Epithelial cell of prostate (primary cell): ENCODE measurements around the gene RCAN3.
"Not testable (repeated sequence)": the region's sequence is repeated elsewhere in the genome, so short reads cannot be mapped to it uniquely, and the experiment has no call there.

Experiments used
- DNase-seq: peaks from one replicate; pipeline ENCODE4 v3.0.0-alpha.2; 2011; ENCODE audit warnings: low read depth, low spot score
- H3K27ac ChIP-seq: fragments of 450-650 bp; 2 replicates; pipeline ENCODE4 v1.5.1; 2017; ENCODE audit warnings: mild to moderate bottlenecking

Gene RCAN3

DNA sequence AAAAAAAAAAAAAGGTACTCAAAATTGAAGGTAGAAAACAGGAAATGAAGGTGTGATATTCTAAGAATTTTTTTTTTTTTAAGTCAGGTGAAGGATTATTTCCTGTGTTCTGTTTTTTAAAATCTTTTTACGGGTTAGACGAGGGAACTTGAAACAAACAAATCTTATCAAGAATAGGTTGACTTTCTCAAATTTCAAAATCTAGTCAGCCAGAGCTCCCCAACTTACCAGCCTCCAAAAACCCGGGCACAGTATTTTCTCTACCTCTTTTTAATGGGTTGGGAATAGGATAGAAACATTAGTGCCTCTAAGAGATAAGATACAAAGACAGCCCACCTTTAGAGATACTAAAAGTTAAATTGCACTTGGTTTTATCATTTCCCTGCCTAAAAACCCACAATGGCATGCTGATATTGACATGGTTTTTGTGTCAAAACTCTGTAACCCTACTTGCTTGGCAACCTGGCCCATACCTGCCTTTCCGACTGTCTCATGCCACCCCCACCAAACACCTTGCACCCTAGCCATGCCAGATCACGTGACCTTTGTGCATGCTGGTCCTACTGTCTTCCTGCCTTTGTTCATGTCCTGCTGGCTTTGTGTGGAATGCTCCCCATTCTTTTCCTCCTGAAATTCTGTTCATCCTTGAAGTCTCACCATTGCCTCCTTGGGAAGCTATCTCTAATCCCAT is 4.2 kb downstream of the RCAN3 start:
- no peak overlapping the region for H3K27ac ChIP-seq
- DNase-seq: no peak

DNA sequence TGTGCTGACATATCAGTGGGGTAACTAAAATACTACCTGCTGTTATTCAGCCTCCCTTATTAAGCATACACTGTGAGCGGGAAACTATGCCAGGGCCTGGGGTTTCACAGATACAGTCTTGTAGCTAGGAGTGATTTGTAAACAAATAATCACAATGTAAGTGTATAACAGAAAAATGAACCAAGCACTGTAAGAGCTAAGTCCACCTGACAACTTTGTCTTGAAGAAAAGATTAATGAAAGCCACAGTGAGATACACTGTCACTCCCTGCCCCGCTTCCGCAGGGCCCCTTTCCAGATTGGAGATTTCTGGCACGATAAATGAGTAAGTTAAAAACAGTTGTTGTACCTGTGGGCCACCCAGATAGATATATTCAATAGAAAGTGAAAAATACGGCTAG is 4.8 kb downstream of the RCAN3 start:
- H3K27ac ChIP-seq: no peak overlapping the region

DNA sequence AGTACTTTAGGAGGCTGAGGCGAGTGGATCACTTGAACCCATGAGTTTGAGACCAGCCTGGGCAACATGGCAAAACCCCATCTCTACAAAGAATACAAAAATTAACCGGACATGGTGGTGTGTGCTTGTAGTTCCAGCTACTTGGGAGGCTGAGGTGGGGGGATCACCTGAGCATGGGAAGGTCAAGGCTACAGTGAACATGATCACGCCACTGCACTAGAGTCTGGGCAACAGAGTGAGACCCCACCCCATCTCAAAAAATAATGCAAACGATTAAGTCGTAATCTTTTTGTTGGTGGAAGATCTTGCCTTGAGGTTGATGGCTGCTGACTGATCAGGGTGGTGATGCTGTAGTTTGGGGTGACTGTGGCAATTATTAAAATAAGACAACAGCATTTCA is 6.3 kb downstream of the RCAN3 start:
- no peak overlapping the region for H3K27ac ChIP-seq
- no peak for DNase-seq

More for the DNA sequence above, 4.8 kb downstream of the RCAN3 start:
- no peak for DNase-seq

DNA sequence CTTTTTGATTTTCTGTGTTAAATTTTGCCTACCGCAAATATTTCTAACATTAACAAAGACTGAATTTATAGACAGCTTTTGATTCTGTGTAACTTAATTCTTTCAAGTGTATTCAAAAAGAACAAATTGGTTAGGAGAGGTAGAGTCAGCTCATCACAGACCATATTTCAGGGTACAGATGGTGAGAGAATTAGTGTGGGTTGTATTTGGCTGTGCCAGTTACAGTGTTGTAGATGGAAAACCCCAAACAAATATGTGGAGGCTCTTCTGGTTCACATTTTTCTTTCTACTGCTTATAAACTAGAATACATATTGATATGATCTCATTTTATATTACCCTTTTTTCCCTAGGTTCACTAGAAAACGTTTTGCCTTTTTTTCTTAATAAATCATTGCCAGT is 11.1 kb downstream of the RCAN3 start:
- H3K27ac ChIP-seq: no peak overlapping the region
- no peak for DNase-seq

DNA sequence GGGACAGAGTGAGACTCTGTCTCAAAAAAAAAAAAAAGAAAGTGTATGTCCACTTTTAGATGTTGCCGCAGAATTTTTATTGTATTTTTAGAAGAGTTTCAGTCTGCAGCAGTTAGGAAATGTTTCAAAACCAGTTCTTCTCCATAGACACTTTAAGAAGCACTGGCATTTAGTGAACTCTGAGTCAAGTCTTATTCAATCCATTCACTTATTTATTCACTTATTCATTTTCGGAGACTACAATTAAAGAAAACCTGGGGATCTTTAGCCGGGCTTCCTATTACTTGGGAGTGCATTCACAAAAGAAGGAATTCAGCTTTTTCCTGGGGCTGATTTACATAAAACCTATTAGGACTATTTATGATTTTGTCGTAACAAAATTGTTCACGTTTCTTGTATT is 12.3 kb downstream of the RCAN3 start:
- H3K27ac ChIP-seq: peak overlapping the region; percentile 61
- no peak for DNase-seq

DNA sequence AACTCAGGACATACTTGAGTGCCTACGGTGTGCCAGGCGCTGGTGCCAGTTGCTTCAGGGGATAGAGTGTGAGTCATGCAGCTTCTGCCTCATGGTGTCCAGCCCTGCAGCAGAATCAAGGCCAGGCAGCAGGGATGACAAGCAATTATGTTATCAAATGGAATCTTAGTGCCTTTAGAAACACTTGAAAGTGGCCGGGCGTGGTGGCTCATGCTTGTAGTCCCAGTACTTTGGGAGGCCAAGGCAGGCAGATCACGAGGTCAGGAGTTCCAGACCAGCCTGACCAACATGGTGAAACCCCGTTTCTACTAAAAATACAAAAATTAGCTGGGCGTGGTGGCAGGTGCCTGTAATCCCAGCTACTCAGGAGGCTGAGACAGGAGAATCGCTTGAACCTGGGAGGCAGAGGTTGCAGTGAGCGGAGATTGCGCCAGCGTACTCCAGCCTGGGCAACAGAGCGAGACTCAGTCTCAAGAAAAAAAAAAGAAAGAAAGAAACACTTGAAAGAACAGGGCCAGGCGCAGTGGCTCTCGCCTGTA is 13.1 kb downstream of the RCAN3 start:
- DNase-seq: peak; percentile 54
- H3K27ac ChIP-seq: peak overlapping the region; percentile 61

DNA sequence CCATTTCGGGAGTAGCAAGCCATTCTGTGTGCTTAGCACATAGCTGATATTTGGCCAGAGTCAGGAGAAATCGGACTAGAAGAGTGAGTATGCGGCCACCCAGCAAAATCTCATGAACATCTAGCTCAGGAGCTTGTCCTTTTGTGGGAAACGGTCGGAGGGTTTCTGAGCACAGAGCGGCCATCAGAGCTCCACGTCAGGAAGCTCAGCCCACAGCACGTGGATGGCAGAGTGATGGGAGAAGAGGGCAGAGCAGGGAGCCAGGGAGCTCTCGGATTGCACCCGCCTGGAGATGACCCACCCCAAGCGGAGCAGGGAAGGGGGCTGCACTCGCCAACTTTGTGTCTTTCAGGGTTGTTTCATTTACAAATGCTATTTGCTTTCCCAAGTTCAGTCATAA is 13.9 kb downstream of the RCAN3 start:
- no peak for DNase-seq
- peak overlapping the region; percentile 61 for H3K27ac ChIP-seq

DNA sequence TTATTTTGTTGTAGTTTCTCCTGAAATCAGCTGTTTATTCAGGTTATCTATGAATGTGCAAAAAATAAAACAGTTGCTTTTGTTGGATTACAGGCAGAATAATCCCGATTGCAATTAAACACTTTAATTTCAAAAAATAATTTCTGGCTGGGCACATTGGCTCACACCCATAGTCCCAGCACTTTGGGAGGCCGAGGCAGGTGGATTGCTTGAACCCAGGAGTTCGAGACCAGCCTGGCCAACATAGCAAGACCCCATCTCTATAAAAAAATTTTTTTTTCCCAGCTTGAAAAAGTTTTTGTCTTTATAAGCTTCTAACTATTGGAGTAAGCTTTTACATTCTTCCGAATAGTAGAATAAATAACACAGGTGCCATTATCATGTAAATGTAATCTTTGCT is 15.3 kb downstream of the RCAN3 start:
- no peak overlapping the region for H3K27ac ChIP-seq
- no peak for DNase-seq

DNA sequence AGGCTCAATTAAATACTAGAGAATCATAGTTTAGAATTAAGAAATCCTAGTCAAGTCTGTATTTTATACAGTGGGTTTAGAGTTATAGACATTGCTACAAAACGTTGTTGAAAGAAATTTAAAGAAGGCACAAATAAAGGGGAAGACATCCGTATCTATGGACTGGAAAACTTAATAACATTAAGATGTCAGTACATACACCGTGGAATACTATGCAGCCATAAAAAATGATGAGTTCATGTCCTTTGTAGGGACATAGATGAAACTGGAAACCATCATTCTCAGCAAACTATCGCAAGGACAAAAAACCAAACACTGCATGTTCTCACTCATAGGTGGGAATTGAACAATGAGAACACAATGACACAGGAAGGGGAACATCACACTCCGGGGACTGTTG is 17.6 kb downstream of the RCAN3 start:
- H3K27ac ChIP-seq: not testable (repeated sequence)

DNA sequence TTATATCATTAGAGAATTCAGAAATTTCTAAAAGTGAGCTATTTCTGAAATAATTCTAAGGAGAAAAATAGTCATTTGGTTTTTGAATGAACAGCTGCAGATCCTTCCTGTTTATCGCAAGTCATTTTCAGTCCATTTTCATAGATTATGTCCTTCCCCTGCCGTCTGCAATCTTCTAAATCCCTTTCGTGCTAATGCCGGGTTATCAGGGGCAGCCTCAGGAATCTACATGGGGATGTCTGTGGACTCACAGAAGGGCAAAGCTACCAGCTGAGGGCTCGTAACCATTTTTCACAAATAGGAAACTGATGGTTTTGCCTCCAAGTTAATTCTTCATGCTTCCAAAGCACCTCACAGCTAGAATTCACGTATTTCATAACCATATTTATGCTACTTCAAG is 23.0 kb downstream of the RCAN3 start:
- DNase-seq: no peak
- no peak overlapping the region for H3K27ac ChIP-seq

More for the DNA sequence above, 17.6 kb downstream of the RCAN3 start:
- DNase-seq: not testable (repeated sequence)

DNA sequence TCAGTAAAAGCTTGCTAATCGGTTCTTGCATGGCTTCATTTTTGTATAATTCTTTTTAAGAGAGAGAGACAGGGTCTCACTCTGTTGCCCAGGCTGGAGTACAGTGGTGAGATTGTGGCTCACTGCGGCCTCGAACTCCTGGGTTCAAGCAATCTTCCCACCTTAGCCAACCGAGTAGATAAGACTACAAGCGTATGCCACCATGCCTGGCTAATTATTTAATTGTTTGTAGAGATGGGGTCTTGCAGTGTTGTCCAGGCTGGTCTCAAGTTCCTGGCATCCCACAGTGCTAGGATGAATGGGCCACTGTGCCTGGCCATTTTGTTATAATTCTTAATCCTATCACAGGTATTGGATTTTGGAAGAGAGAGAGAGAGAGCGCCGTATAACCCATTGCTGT is 23.4 kb downstream of the RCAN3 start:
- no peak for DNase-seq
- H3K27ac ChIP-seq: no peak overlapping the region

DNA sequence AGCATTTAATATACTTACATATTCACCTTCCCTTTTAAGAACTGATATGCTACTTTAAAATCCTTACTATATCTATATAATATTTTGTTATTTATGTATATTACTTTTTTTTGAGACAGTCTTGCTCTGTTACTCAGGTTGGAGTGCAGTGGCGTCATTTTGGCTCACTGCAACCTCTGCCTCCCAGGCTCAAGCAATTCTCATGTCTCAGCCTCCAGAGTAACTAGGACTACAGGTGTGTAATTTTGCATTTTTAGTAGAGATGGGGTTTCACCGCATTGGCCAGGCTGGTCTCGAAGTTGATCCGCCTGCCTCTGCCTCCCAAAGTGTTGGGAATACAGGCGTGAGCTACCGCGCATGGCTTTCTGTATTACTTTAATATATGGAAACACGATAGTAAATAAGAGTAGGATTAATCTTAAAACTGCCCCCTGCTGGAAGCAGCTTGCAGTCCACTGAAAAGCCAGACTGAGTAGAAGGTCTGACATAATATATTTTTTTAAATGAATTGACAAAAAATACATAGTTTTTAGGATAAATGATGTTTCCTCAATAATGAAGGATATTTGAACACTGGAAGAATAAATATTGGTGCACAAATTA is 24.4 kb downstream of the RCAN3 start:
- no peak for DNase-seq

DNA sequence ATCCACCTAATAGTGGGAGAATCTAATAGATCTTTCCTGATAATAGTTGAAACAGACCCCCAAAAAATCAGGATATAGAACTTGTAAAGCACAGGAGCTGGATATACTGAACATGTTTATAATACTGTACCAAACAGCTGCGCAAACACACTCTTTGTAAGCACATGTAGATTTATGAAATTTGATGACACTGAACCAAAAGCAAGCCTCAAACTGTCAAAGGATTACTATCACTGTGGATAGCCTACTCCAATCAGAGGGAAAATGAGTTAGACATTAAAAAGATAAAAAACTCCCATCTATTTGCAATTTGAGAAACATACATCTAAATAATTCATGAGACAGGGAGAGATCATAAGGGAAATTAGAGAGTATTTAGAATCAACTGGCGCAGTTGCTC is 26.1 kb downstream of the RCAN3 start:
- no peak for DNase-seq
- H3K27ac ChIP-seq: no peak overlapping the region

More for the DNA sequence above, 24.4 kb downstream of the RCAN3 start:
- no peak overlapping the region for H3K27ac ChIP-seq

DNA sequence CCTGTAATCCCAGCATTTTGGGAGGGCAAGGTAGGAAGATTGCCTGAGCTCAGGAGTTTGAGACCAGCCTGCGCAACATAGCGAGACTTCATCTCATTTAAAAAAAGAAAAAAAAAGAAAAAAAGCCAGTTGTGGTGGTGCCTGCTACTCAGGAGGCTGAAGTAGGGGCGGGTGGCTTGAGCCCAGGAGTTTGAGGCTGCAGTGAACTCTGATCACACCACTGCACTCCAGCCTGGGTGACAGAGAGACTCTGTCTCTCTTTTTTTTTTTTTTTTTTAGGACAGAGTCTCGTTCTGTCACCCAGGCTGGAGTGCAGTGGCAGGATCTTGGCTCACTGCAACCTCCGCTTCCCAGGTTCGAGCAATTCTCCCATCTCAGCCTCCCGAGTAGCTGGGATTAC is 26.7 kb downstream of the RCAN3 start:
- H3K27ac ChIP-seq, DNase-seq: not testable (repeated sequence)

DNA sequence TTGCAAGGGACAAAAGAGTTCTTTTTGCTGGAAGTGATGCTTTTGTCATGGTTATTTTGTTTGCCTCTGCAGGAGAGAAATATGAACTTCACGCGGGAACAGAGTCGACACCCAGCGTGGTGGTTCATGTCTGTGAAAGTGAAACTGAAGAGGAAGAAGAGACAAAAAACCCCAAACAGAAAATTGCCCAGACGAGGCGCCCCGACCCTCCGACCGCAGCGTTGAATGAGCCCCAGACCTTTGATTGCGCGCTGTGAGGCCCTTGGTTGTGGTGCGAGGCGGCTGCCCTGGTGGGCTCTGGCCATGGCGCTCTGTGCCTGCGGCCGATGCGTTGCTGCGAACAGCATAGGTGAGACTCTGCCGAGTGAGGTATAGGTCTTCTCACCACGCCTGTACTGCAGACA is 32.4 kb downstream of the RCAN3 start:
- H3K27ac ChIP-seq: no peak overlapping the region
- no peak for DNase-seq

DNA sequence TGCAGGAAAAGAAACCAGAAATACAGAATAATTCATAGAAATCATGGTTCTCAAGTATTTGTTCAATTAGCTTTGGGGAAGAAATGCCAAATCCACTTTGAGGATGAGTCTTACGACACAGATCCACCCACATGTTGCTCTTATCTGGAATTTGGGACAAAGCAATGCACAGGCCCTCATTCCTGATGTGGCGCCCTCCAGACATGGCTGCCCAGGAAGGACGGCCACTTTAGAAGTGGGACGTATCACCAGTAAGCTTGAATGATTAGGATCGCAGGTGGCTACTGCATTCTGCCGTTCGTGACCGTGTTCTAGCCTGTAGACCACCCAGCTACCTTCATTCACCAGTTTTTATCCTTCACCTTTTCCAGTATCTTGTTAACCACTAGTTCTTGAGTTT is 33.1 kb downstream of the RCAN3 start:
- H3K27ac ChIP-seq: no peak overlapping the region
- no peak for DNase-seq

DNA sequence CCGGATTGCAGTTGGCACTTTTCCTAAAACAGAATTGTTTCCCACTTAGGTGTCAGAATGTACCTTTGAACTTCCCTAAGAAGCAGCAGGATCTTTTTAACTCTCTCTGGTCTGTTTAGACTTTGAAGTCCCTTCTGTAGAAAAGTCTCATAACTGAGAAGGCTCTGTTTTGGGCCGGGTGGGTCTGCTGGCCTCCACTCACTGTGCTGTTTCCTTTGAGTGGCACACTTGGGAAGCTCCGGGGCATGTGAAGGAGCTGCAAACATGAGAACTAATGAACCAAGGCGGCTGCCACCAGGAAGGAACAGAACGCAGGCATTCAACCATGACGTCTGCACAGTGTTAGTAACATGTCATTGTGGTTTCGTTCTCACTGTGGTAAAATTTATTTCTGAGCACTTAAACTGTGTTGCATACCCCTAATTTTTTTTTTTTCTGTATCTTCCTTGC is 33.8 kb downstream of the RCAN3 start:
- no peak for DNase-seq
- no peak overlapping the region for H3K27ac ChIP-seq

DNA sequence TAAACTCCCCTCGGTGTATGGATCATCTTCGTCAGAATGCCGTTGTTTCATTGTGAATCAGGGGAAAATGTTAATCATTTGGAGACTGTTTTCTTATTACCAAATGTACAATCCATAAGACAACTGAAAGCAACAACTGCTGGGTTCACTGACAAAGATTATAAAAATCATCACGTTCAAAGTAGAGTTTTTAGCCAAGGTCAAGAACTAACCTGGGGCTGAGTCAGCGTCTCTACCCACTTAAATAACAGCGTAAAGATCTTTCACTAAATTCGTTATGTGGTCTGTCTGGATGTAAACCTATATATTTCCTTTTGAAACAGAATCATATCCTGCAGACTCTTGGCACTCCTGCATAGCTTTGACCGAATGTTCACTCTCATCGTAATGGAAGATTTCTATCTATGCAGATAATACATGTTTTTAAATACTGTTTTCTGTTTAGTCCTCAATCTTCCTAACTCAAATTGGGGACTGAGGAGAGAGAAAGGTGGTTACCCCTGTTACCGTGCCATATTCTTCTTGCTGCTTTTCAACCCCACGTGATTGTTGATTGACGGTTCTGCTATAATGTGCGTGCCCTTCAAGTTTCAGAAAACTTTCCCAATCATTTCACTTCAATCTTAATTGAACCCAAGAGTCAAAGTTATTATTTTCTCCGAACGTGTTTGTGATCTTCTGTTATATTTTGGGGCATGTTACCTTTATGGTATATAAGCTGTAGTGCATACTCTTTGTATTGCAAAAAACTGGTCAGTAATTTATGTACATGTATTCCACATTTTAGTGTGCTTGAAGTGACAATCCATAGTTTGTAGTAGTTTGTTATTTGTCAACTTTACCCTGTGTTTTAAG is 37.6 kb downstream of the RCAN3 start:
- no peak overlapping the region for H3K27ac ChIP-seq

DNA sequence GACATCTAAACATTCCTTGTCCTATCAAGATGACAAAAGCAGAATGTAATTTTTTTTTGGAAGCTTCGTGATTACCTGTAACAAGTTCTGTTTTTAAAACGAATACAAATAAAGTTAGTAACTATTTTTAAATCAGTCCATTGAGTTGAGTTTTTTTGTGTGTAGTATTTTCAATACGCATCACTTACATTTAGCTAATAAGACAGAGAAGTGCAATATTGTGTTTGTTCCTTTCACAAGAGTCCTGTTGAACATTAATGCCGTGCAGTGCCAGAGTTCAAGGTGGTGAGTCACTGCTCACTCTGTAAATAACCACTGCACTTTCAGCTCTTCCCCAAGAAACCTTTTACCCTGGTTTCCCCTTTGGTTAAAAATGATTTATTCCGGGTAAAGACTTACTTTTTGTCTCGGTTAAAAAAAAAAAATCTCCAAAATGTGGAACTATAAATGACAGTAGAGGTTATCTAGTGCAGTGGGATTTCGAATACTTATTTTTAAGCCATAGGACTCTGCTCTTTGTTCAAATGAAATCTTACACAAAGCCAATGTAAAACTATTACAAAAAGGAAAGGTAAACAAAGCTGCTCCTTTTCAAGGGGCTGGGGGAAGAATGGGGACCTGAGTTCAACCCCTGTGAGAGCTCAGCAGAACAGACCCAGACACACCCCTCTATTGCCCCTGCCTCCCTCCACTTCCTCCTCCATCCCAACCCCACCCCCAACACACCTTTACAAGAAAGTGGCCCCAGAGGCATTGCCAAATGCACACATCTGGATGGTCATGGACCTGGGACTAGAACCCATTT is 38.5 kb downstream of the RCAN3 start:
- no peak for DNase-seq
- H3K27ac ChIP-seq: peak overlapping the region; percentile 7

More for the DNA sequence above, 37.6 kb downstream of the RCAN3 start:
- DNase-seq: no peak

DNA sequence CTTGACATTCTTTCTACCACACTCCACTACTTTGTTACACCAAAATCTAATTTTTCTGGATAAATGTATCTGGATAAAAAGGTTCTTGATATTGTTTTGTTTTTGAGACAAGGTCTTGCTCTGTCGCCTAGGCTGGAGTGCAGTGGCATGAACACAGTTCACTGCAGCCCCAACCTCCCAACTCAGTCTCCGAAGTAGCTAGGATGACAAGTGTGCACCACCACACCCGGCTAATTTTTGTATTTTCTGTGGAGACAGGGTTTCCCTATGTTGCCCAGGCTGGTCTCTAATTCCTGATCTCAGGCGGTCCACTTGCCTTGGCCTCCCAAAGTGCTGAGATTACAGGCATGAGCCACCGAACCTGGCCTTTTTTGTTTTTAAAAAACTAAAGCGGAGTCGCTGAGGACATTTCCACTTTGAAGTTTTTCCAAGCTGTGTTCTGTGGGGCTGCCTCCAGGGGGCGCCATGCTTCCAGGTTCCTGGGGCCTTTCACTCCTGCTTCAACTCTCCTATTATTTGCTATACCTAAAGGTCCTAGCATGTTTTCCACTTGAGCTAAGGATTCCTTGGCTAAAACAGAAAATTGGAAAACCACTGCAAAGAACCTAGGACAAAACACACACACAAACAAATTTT is 39.2 kb downstream of the RCAN3 start:
- H3K27ac ChIP-seq: no peak overlapping the region
- DNase-seq: no peak
